HG03159 (cell line): ENCODE data around the gene SSTR4.

Source experiments
- ATAC-seq: cut with Tn5 transposase; IDR thresholded peaks from one replicate; pipeline ENCODE4 v1.9.1; 2021; ENCODE audit warnings: mild to moderate bottlenecking, moderate library complexity; ENCODE audit not compliant: unreplicated experiment

The SSTR4 gene

DNA sequence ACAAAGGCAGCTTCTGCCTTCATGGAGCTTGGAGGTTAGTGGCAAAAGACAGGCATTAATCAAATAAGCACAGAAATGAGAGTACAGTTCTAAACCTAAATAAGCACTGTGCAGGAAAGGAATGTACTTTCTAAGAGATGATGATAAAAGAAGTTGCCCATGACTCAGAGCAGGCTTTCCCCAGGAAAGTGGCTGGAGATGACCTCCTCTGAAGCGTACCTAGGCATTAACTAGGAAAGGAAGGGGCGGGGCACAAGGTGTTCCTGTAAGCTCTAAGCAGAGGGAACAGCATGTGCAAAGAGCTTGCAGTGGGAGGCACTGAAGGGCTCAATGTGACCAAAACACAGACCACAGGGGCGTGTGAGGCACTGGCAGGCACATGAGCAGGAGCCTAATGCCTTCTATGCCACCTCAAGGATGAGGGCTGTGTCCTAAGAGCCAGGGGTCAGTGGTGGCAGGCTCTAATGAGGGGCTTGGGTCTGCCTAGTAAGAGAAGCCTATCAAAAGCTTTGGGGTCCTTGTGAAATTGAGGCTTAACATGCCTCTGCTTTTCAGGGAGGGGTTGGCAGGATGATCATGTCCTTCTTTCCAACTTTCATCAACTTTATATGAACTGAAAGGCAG, 4.9 kb downstream of the SSTR4 start:
- ATAC-seq, result no peak

DNA sequence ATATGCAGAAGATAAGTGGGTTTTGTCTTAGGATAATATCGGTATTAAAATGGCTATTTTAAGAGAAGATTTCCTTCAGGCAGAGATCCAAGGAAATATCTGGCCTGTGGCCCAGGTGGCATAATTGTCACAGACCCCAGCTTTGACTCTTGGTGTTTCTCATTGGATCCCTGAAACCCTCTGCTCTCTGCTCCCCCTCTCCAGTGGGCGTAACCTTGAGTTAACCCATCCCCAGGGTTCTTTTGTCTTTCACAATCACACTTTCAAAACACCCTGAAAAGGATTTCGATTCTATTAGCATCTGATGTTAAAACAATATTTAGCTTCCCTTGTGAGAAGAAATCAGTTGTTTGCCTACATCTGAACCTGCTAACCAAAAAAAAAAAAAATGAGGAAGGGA, 7.2 kb downstream of the SSTR4 start:
- ATAC-seq, result no peak

- ATAC-seq, result no peak
These were observed 8.3 kb downstream of the SSTR4 start for GRCh38 chr20:23043376-23043775.

GRCh38 chr20:23046431-23046830, 11.3 kb downstream of the SSTR4 start:
- no peak for ATAC-seq

- ATAC-seq, result no peak
These were observed 12.1 kb downstream of the SSTR4 start for GRCh38 chr20:23047001-23047737.

DNA sequence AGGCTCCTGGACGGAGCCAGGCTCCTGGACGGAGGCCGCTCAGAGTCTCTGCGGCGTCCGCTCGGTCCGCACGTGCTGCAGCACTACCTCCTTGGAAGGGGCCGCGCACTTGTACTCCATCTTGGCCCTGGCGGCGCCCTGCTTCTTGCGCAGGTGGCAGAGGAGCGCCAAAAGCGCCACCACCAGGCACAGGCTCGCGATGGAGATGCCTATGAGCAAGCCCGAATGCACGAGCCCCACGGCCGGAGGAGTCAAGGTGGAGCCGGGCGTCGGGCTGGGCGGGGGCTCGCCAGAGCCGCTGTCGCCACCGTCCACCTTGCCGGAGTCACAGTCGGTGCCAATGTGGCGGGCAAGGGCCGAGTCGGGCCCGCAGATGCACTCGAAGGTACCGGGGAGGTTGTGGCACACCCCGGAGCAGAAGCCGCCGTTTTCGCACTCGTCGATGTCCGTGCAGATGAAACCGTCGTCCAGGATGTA, 12.7 kb downstream of the SSTR4 start:
- no peak for ATAC-seq

DNA sequence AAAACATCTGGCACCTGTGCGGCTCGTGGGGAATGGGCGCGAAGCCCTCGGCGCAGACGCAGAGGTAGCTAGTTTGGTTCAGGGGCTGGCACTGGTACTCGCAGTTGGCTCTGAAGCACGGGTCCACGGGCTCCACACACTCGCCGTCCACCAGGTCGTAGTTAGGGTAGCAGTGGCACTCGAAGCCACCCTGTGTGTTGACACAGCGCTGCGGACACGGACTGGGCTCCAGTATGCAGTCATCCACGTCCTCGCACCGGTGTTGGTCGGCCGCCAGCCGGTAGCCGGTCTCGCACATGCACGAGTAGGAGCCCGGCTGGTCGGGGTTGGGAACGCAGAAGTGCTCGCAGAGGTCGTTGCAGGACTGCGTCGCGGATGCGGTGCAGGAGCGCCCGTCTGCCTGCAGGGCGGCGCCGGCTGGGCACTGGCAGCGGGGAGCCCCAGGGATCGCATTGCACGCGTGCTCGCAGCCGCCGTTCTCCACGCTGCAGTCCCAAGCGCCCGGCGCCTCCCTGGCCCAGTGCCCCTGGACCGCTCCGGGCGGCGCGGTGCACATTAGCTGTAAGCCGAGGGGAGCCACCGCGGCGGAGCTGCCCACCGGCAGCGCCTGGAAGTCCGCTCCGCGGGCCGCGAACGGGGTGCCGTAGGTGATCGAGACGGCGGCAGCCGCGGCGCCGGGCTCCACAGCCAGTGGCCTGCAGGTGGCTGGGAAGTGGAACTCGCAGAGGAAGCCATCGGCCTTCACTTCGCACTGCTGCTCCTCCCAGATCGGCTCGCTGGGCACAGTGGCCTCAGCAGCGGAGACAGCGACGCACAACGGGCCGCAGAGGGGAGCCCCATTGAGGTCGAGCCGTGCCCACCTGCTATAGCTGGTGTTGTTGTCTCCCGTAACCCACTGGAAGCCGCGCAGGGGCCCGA, 13.4 kb downstream of the SSTR4 start:
- no peak for ATAC-seq

DNA sequence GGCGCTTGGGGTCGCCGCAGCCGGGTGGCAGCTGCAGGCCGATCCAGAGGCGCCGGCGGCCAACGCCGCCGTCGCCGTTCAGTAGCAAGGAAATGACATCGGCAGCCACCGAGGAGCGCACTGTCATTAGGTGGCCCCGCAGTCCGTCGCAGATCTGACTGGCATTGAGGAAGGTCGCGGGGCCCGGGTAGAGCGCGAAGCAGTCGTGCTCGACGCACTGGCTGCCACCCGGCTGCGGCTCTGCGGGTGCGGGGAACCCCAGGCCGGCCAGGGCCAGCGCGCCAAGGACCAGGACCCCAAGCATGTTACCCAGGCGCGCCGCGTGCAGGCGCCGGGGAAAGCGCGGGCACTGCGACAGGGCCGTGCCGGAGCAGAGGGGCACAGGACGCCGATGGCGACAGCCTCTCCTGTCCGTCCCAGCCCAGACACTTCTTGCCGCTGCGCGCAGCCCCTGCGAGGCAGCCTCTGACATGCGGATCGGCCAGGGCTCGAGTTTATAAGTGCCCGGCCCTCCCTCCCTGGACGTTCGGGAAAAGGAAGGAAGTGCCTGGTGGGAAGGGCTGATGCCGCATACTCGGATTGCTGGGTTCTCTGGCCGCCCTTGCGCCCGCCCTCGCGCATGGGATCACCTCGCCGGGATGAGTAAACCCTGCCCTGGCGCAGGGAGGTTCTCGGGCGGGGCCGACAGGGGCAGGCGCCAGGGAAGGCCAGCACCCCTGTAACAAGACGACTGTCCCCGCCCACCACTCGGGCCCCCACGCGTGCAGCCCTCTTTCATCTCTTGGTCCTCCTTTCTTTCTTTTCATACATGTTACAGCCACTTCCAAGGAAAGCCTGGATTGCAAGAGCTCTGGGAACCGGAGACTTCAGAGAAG, 14.3 kb downstream of the SSTR4 start, which contains the start of gene THBD:
Gene THBD (minus strand): TSS at position 472 of the 875 bp plus-strand sequence. CDS start 168 bp downstream, at position 304.
- no peak for ATAC-seq

DNA sequence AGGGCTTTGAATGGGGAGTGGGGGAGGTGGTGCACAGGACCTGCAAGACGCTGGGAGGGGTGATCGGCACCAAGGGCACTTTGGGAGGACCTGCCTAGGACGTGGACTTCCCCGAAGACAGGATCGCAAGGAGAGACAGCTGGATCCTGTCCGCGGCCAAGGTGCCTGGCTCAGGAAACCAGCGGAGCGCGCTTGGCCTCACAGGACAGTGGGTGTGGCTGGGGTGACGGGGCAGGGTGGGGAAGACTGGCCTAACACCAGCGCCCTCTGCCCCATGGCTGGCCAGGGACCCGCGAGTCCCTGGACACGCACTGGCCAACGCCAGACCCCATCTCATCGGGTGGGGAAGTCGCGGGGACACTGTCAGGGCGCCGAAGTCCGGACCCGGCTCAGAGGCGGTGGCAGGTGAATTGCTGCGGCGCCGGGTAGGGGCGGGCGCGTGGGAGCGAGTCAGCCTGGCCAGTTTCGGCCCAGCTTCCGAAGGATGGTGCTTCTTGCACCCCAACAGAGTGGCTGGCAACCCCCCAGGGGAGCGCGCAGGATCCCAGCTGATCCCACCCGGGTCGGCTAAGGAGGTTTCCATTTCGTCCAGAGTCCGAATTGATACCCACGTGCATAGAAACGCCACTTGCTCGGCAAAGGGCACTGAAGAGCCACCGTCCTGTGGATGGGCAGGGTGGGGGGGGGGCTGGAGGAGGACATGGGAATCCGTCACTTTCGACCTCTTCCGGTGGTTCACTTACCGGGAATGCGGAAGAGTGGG, 15.1 kb downstream of the SSTR4 start:
- ATAC-seq, result no peak

DNA sequence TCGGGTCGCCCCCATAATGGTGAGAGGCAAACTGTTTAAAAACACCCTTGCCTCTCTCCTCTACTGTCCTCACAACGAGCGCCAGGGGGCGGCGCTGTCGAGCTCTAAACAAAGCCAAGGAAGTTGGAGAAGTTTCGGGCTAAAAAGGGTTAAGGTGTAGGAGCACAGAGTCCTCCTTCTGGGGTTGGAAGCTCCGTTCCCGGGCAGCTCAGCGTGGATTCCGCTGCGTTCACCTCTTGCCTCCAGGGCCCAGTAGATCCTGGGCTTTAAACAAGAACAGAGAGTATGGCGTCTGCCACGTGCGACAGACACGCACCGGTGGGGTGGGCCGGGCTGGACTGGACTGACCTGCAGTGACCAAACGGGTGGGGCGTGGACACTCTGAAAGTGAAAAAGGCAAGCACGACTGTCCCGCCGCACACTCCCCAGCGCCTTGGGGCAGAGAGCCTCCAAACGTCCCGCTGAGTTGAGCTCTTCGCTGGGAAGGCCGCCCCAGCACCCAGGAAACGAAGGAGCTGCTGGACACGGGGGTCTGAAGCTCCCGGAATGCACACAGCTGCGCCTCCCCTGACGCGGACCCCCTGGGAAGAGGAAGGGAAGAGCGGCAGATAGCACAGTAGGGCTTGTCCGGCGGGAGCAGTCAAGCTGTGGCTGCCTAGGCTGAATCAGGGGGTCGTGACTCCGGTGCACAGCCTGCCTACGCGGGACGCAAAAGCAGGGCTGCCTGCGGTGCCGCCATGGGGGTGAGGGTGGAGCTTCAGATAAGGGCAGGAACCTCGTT, 15.9 kb downstream of the SSTR4 start:
- ATAC-seq, result no peak

GRCh38 chr20:23052904-23053303, 17.8 kb downstream of the SSTR4 start:
- ATAC-seq, result no peak

DNA sequence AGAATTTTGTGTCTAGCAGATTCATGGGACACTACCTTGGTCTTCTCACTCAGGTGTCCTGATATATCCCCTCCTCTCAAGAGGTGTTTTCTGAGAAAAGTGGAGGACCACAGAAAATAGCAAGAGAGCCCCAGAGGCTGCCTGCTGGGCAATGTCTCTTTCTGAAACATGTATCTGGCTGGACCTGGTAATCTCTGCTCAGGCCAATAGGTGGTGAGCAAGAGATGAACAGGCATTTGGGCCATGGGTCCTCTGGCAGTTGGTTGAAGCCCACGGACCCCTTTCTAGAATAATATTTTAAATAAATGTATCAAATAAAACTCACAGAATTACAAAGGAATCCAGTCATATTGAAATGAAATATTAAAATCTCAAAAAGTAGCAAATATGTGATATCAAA, 23.1 kb downstream of the SSTR4 start:
- ATAC-seq, result no peak

- no peak for ATAC-seq
These were observed 23.9 kb downstream of the SSTR4 start for GRCh38 chr20:23059001-23059400.

DNA sequence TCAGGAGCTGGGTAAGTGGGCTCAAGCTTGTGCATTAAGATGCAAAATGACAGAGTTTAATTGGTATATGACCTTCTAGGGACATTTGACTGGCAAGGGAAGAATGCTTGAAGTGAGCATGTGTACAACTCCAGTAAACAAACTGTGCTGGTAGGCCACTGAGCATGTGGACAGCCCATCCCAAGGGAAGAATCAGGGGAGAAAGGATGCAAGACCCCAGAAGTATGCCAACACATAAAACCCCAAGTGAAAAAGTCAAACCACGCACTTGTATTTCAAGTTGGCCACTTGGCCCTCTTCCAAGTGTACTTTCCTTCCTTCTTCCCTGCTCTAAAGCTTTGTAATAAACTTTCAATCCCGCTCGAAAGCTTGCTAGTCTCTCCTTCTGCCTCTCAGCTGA, 24.7 kb downstream of the SSTR4 start:
- ATAC-seq, result no peak

GRCh38 chr20:23060629-23061028, 25.5 kb downstream of the SSTR4 start:
- ATAC-seq, result no peak

DNA sequence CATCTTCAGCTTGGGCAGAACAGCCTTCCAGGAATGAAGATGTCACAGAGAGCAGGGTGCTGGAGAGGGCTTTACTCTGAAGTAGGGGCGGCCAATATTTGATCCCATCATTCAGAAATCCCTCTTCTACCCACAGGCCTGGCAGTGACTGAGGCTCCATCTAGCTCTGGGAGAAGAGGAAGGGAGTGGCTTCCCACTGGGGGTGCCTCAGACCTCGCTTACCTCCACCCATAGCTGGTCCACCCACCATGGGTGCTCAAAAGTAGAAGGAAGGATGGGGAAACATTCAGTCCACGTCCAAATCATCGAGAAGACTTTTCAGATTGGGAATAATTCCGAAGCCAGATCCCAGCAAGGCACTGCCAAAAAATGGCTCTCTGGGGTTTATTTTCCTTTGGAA, 26.1 kb downstream of the SSTR4 start:
- ATAC-seq, result no peak

DNA sequence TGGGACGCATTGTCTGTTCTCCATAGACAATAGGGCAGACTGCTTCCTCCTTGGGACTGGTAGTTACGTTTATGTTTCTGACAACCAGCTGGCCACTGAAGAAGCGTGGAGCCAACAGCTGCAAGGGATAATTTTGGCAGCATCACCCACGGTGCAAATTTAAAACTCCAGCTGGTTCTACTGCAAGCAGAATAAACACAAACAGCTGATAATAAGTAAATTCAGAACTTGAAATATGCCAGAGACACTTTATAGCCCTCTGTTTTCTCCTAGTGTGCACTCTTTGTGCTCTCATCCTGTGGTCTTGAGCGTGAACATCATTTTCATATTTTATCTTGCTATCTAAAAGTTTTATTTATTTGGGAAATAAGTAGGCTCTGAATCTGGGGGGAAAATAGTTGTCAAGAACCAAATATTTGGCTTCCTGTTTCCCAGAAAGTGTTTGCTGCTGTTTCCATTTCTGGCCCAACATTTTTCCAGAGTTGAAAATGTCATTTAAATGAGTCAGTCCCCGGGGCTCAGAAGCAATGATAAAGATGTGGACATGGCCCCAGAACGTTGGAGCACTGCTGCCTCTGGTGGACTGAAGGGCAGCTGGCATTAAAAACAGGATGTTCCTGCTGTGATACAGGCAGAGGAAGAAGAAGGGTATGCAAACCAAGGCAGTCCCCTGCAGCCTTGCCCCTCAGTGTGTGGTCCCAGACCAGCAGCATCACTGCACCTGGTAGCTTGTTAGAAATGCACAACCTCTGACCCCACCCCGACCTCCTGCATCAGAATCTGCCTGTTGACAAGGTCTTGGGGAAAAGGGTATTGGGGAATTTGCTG, 26.8 kb downstream of the SSTR4 start:
- ATAC-seq, result no peak

DNA sequence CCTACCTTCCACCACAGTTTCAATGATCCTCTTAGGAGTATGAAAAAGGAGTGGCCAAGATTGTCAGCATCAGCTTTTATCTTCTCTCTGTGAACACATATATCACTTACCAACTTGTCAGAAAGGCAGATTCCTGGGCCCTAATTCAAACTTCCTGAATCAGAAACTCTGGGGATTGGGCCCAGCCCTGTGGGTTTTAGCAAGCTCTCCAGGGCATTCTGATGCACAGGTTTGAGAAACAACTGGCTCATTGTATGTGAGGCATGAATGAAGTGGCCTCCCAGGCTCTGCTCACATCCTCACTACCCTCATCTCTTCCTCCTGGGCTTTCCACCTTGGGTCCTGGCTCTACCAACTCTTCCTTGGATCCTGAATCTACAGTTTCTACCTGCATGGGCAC, 27.5 kb downstream of the SSTR4 start:
- no peak for ATAC-seq
